Mesodermal cell (in vitro differentiated cells): Measurements from ENCODE around the gene ADH1B. TPM values are rescaled to one million over a fixed set of nuclear protein-coding genes. Genes with fewer than 3 reads are reported as not detected.
"Not testable (repeated sequence)": the region's sequence is repeated elsewhere in the genome, so short reads cannot be mapped to it uniquely, and the experiment has no call there.

Experiments used
- H3K27ac ChIP-seq: 2 replicates; pipeline ENCODE4 v1.7.0; 2013; ENCODE audit warnings: mild to moderate bottlenecking, low read depth, low read length, moderate library complexity; ENCODE audit not compliant: severe bottlenecking
- H3K36me3 ChIP-seq: 2 replicates; pipeline ENCODE4 v1.7.1; 2013; ENCODE audit warnings: mild to moderate bottlenecking, low read length, moderate library complexity; ENCODE audit not compliant: control insufficient read depth, insufficient read depth
- H3K4me1 ChIP-seq: one replicate; pipeline ENCODE4 v1.7.1; 2013; ENCODE audit warnings: mild to moderate bottlenecking, low read length; ENCODE audit not compliant: insufficient read depth, control insufficient read depth, poor library complexity, severe bottlenecking
- H3K4me3 ChIP-seq: 2 replicates; pipeline ENCODE4 v1.7.0; 2013; ENCODE audit warnings: low read length, control low read depth, mild to moderate bottlenecking; ENCODE audit not compliant: insufficient read depth, poor library complexity, severe bottlenecking; ENCODE audit errors: extremely low read depth
- H3K9me3 ChIP-seq: 2 replicates; pipeline ENCODE4 v1.7.1; 2013; ENCODE audit warnings: mild to moderate bottlenecking, low read length, moderate library complexity; ENCODE audit not compliant: control insufficient read depth
- WGBS, 2 experiments: methylation state at CpG; one replicate each; pipeline ENCODE4 v1.1.5; 2013; ENCODE audit warnings: missing lambda C conversion rate in 2 of 2; ENCODE audit not compliant: insufficient coverage in 2 of 2; 5-methylcytosine and 5-hydroxymethylcytosine counted together
- polyA plus RNA-seq, 2 experiments: library from polyadenylated mRNA; stranded (reverse); fragments of 50-300 nt; gene quantifications; one replicate each; pipeline ENCODE4 v1.2.3, GENCODE V29; 2013

The ADH1B gene
- not detected for polyA plus RNA-seq (2013, experiment 1 of 2)
- not detected for polyA plus RNA-seq (2013, experiment 2 of 2)

- no peak within 1 kb of the TSS for H3K27ac ChIP-seq
- no peaks in the 10 kb centered on the region for H3K4me1 ChIP-seq
- WGBS, 2 experiments, result 80% methylated on average over 1 of the region's 8 CpGs; no CpG with 5 or more reads in 1 of the 2 experiments
These were observed at the start of gene ADH1B for GRCh38 chr4:99321241-99322191. TSS of gene ADH1B (minus strand) at chr4:99321401. CDS start at chr4:99321331, 70 bp downstream.

GRCh38 chr4:99367817-99368216, 46.6 kb upstream of the ADH1B start:
- not testable (repeated sequence) for H3K4me1 ChIP-seq, H3K4me3 ChIP-seq, H3K27ac ChIP-seq, H3K9me3 ChIP-seq, H3K36me3 ChIP-seq
- WGBS, 2 experiments, result 71% methylated on average over 1 of the region's 2 CpGs; no CpG with 5 or more reads in 1 of the 2 experiments

More at GRCh38 chr4:99321241-99322191, at the start of gene ADH1B:
- Histone ChIP-seq H3K36me3 (no peaks in the 10 kb centered on the region), H3K9me3 (peaks cover 3% of the 10 kb centered on the region), H3K4me3 (no peak within 1 kb of the TSS)

GRCh38 chr4:99366491-99366890, 45.3 kb upstream of the ADH1B start:
- Histone ChIP-seq H3K4me1 (no peaks in the 10 kb centered on the region), H3K36me3 (no peaks in the 10 kb centered on the region), H3K9me3 (no peaks in the 10 kb centered on the region), H3K27ac (no peak overlapping the region), H3K4me3 (no peak overlapping the region)
- no CpG with 5 or more reads among the region's 1 CpG for WGBS, 2 experiments

GRCh38 chr4:99362768-99363167, 41.6 kb upstream of the ADH1B start:
- Histone ChIP-seq H3K36me3 (no peaks in the 10 kb centered on the region), H3K4me3 (no peak overlapping the region), H3K4me1 (no peaks in the 10 kb centered on the region), H3K9me3 (no peaks in the 10 kb centered on the region), H3K27ac (no peak overlapping the region)

- H3K9me3 ChIP-seq, result no peaks in the 10 kb centered on the region
- H3K4me1 ChIP-seq, result no peaks in the 10 kb centered on the region
- no peaks in the 10 kb centered on the region for H3K36me3 ChIP-seq
- no peak overlapping the region for H3K4me3 ChIP-seq
- H3K27ac ChIP-seq, result no peak overlapping the region
These were observed 40.7 kb upstream of the ADH1B start for GRCh38 chr4:99361899-99362275.

GRCh38 chr4:99361268-99361898, 40.2 kb upstream of the ADH1B start:
- Histone ChIP-seq H3K36me3 (no peaks in the 10 kb centered on the region), H3K4me1 (no peaks in the 10 kb centered on the region), H3K27ac (no peak overlapping the region), H3K9me3 (no peaks in the 10 kb centered on the region), H3K4me3 (no peak overlapping the region)

GRCh38 chr4:99359480-99360204, 38.4 kb upstream of the ADH1B start:
- Histone ChIP-seq H3K36me3 (no peaks in the 10 kb centered on the region), H3K4me3 (no peak overlapping the region), H3K27ac (no peak overlapping the region), H3K4me1 (no peaks in the 10 kb centered on the region), H3K9me3 (no peaks in the 10 kb centered on the region)
- WGBS, 2 experiments, result 86 to 93% methylated on average over 20 to 25 of the region's 27 CpGs

- H3K9me3 ChIP-seq, result no peaks in the 10 kb centered on the region
These were observed 36.7 kb upstream of the ADH1B start for GRCh38 chr4:99357948-99358347.

GRCh38 chr4:99356992-99357391, 35.8 kb upstream of the ADH1B start:
- no peak overlapping the region for H3K4me3 ChIP-seq
- WGBS, 2 experiments, result 80 to 83% methylated on average over 1 of the region's 1 CpG
- H3K4me1 ChIP-seq, result no peaks in the 10 kb centered on the region
- H3K36me3 ChIP-seq, result no peaks in the 10 kb centered on the region
- H3K27ac ChIP-seq, result no peak overlapping the region
- H3K9me3 ChIP-seq, result no peaks in the 10 kb centered on the region

More at GRCh38 chr4:99357948-99358347, 36.7 kb upstream of the ADH1B start:
- WGBS, 2 experiments, result 73% methylated on average over 2 of the region's 2 CpGs; no CpG with 5 or more reads in 1 of the 2 experiments
- Histone ChIP-seq H3K27ac (no peak overlapping the region), H3K36me3 (no peaks in the 10 kb centered on the region), H3K4me1 (no peaks in the 10 kb centered on the region), H3K4me3 (no peak overlapping the region)

GRCh38 chr4:99356149-99356548, 34.9 kb upstream of the ADH1B start:
- not testable (repeated sequence) for H3K27ac ChIP-seq, H3K36me3 ChIP-seq, H3K9me3 ChIP-seq, H3K4me1 ChIP-seq, H3K4me3 ChIP-seq
- 61 to 81% methylated on average over 3 to 6 of the region's 10 CpGs for WGBS, 2 experiments
